Endometrial microvascular endothelial cells (primary cell): Measurements from ENCODE around the gene ATP6V0E1. TPM values are rescaled to one million over a fixed set of nuclear protein-coding genes. Genes with fewer than 3 reads are reported as not detected.

ENCODE experiments used
- in situ Hi-C: cut with HindIII; loops from 2 replicates; pipeline ENCODE4 v1.10.0; 2017; ENCODE audit warnings: low sequenced_read_pairs, low pct_unique_long_range_greater_than_20kb; ENCODE audit errors: inconsistent ontology term
- total RNA-seq: library from RNA; depleted of rRNA; stranded (reverse); fragments of >200 nt; gene quantifications from one replicate; pipeline ENCODE4 v1.2.3, GENCODE V29; 2015; ENCODE audit errors: inconsistent ontology term

ATP6V0E1 gene
- total RNA-seq, 1 donor from 2014 or later: 214 TPM

GRCh38 chr5:172953776-172954675 is 29.5 kb upstream of the ATP6V0E1 start:
- in situ Hi-C loops: no loop called here

DNA sequence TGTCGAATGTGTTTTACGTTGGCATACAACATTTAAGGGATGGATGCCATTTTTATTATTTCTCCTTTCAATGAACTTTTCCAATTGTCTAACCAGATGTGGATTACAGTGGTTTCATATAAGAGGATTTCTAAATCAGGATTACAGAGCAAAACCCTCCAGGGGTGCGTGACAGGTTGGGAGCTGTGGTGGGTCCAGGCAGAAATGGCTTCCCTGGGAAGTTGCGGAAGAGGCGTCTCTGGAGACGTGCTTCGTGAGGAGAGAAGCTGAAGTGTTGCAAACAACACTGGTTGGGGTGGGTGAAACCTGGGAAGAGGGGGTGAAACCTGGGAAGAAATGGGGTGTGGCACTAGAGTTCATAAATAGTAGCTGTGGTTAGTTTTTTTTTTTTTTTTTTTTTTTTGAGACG is 28.8 kb upstream of the ATP6V0E1 start:
- in situ Hi-C loops: no loop called here

- in situ Hi-C loops: no loop called here
Observed at GRCh38 chr5:172956228-172956627, 27.3 kb upstream of the ATP6V0E1 start.

GRCh38 chr5:172956936-172957335 is 26.6 kb upstream of the ATP6V0E1 start:
- in situ Hi-C loops: no loop called here

DNA sequence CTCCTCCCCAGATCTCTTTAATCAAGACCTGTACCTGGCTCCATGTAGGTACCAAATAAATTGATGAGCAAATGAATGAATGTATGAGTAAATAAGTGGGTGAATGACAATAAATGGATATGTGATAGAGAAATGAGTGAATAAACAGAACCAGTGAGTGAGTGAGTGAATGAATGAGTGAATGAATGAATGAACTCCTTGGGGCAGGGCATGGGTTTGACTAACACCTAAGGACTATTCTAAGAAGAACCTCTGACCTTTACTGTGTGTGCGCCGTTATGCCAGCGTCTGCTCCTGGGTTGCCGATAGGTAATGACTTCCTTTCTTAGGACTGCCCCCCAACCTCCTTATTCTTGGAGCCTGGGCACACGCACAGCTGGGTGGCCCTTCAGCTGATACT is 26.1 kb upstream of the ATP6V0E1 start:
- in situ Hi-C loops: no loop called here

GRCh38 chr5:172958331-172959046 is 25.1 kb upstream of the ATP6V0E1 start:
- in situ Hi-C loops: no loop called here

DNA sequence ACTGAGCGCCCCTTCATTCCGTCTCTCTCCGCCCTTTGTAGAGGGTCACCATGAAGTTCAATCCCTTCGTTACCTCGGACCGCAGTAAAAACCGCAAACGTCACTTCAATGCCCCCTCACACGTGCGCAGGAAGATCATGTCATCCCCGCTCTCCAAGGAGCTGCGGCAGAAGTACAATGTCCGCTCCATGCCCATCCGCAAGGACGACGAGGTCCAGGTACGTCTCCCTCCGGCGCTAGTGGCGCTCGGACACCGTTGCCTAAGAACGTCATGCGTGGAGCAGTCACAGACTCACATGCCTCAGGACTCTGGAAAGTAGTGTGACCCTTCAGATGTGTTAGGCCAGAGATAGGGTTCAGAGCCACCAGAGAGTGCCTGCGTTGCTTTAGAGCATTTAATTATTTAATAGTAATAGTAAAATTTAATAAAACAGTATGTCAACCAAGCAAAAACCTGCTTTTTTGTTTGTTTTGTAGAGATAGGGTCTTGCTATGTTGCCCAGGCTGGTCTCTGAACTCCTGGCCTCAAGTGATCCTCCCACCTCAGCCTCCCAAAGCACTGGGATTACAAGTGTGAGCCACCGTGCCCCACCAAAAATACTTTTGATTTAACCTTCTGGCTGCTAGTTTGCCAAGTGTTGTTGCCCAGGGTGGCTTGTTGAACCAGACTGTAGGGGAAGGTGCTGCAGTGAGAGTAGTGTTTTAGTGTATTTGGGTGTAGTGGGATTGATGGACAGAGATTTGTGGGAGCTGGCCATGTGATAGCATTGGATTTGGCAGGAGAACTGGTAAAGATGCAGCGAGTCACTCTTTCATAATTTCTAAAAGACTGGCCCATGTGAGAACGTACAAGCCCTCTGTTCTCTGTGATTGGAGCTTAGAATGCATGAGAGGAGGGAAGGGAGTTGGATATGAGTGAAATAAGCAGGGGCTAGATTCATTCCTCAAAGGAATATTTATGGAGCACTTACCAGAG is 23.5 kb upstream of the ATP6V0E1 start:
- in situ Hi-C loops: no loop called here

DNA sequence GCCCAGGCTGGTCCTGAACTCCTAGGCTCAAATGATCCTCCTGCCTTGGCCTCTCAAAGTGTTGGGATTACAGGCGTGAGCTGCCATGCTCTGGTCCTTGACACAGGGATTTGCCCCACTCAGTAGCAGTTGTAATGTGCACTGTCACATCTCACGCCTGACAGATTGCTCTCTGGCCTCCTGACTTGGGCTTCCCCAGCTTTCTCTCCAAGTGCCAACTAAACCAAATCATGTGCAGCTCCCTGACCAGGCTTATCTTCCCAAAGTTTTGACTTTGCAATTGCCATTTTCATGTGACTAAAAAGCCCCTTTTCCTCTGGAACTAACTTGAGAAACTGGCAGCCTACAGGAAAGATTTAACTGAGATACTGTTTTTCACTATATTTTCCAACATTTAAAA is 13.7 kb upstream of the ATP6V0E1 start:
- in situ Hi-C loops: no loop called here

GRCh38 chr5:172971482-172971881 is 12.1 kb upstream of the ATP6V0E1 start:
- in situ Hi-C loops: no loop called here

- in situ Hi-C loops: no loop called here
Observed at GRCh38 chr5:172972552-172972951, 11.0 kb upstream of the ATP6V0E1 start.

DNA sequence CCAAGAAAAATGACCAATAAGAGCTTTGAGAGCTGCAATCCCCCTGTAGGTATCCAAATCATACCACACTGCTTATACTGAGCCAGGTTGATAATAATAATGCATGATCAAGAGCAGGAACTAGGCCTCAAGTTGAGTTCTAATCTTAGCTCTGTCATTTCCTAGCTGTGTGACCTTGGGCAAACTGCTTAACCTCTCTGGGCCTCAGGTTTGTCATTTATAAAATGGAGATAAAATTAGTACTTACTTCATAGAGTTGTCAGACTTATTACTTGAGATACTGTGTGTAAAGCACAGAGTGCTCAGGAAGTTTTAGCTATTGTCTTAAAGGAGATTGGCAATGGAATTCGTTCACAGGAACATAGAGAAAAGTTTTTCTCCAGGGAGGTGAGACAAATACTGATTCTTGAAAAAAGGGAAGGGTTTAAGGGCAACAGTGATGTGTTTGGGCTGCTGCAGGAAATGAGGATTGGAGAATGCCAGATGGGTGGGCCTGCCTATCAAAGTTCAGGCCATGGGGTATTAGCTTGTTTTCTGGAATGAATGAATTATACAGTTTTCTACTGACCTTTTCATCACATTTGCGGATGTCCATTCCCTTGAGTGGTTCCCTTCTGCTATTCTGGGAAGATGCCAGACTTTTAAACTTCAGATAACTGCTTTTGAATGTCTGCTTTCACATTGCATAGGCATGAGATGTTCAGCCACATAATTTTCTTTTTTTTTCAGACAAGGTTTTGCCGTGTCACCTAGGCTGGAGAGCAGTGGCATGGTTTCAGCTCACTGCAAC is 10.2 kb upstream of the ATP6V0E1 start:
- in situ Hi-C loops: no loop called here

- in situ Hi-C loops: no loop called here
Observed at GRCh38 chr5:172973931-172974330, 9.6 kb upstream of the ATP6V0E1 start.

- in situ Hi-C loops: no loop called here
Observed at GRCh38 chr5:172975289-172975688, 8.3 kb upstream of the ATP6V0E1 start.

- in situ Hi-C loops: no loop called here
Observed at GRCh38 chr5:172979778-172980177, 3.8 kb upstream of the ATP6V0E1 start.

GRCh38 chr5:172981931-172982330 is 1.6 kb upstream of the ATP6V0E1 start:
- in situ Hi-C loops: no loop called here

- in situ Hi-C loops: no loop called here
Observed at GRCh38 chr5:172984244-172984953, 828 bp downstream of the ATP6V0E1 start.

DNA sequence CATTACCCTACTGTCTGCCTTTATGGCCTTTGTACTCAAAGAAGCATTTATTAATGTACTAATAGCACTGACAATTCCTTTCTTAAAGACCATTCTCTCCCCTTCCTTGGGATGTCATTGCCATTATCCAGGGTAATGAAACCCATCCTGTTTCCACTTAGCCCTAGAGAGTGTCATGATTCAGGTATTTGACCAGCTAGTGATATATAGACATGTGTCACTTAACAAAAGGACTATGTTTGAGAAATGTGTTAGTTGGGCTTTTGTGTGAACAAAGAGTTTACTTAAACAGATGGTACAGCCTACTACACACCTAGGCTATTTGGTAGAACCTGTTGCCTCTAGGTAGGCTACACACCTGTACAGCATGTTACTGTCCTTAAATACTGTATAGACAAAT is 2.0 kb downstream of the ATP6V0E1 start:
- in situ Hi-C loops: no loop called here

DNA sequence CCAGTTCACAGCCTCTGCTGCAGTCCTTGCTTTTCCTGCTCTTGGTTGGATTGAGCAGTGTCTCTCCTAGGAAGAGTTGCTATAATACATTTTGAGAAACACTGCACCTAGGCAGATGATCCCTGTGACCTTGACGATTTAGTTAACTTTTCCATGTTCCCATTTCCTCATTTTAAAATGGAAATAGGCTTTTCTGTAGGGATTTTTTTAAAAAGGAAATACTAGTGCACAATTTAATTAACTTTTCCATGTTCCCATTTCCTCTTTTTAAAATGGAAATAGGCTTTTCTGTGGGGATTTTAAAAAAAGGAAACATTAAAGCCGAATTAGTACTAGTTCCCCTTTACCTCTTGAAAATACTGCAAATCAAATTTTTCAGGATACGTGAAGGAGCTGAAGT is 4.7 kb downstream of the ATP6V0E1 start:
- in situ Hi-C loops: no loop called here
